ENCODE results near the gene NRG3.
"Not testable (repeated sequence)": the region's sequence is repeated elsewhere in the genome, so short reads cannot be mapped to it uniquely, and the experiment has no call there.

NRG3 gene

GRCh38 chr10:82949816-82950575 lies 1075.0 kb downstream of the NRG3 start:
- no peak for DNase-seq

DNA sequence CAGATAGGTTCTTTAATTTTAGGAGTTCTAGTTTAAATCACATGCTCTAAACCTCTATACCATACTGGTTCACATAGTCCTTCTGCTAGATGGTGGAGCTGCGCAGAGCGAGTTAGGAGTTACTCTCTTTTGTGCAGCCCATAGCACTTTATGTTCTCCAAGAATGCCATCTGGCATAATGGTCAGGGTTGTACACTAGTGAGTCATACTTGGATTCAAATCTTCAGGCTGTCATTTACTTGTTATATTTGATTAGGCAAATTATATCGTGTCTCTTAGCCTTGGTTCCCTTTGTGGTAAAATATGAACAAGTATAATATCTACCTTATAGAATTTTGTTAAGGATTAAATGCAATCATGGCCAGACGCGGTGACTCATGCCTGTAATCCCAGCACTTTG lies 1078.3 kb downstream of the NRG3 start:
- DNase-seq, result no peak

- DNase-seq, result no peak
These were observed 1078.9 kb downstream of the NRG3 start for GRCh38 chr10:82953909-82954308.

DNA sequence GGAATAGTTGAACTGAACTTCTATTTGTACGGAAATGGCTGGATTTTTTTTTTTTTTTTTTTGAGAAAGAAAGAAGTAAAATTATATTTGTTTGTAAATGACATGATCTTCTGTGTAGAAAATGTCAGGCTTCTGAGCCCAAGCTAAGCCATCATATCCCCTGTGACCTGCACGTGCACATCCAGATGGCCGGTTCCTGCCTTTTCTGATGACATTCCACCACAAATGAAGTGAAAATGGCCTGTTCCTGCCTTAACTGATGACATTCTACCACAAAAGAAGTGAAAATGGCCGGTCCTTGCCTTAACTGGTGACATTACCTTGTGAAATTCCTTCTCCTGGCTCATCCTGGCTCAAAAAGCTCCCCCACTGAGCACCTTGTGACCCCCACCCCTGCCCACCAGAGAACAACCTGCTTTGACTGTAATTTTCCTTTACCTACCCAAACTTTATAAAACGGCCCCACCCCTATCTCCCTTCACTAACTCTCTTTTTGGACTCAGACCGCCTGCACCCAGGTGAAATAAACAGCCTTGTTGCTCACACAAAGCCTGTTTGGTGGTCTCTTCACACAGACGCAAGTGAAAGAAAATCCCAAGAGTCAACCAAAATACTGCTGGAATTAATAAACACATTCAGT lies 1085.5 kb downstream of the NRG3 start:
- DNase-seq, result not testable (repeated sequence)

DNA sequence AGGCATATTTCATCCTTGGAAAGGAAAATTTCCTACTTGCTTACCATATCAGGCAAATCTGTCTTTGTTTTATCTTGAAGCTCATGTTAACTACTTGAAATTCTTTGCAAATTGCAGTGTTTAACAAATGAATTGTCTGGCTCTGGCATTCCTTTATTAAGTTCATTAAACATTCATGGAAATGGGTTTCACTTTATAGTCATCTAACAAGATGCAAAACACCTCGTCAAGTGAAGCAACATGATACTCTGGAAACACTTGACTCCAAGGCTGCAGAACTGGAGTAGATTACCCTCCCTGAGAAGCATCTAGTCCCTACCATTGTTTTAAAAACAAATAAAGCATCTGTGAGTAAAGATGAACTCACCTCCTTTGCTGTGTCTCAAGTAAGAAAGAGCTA lies 1086.9 kb downstream of the NRG3 start:
- no peak for DNase-seq

DNA sequence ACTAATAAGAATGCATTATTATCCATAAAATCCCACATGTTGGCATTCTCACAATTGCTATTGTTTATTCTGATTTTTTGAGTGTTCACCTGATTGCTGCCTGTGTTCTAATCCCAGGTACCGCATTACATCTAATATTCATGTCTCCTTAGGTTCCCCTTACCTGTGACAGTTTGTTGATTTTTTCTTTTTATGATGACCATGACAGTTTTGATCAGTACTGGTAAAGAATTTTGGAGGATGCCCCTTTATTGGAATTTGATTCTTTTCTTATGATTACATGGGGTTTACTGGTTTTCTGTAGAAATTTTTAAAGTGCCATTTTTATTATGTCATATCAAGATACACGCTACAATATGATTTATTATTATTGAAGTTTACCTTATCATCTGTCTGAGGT lies 1091.1 kb downstream of the NRG3 start:
- DNase-seq, result no peak

GRCh38 chr10:82968533-82968932 lies 1093.5 kb downstream of the NRG3 start:
- DNase-seq, result no peak

DNA sequence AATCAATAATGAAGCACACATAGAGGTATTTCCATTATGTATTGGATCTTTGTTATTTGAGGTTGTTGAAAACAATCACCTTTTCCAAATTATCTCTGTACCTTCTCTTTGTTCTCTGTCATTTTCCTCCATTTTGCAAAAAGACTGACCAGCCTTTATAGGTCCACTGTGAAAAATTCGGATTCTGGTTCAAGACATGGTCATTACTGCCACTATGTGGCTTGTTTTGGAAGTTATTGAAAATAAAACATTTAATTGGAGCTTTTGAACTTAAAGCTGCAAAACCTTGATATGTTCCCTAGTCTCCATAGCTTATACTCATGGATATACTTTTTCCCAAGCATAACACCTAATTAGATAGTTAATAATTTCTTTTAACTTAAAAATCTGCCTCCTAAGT lies 1094.4 kb downstream of the NRG3 start:
- DNase-seq, result no peak

GRCh38 chr10:82980321-82980720 lies 1105.3 kb downstream of the NRG3 start:
- no peak for DNase-seq

DNA sequence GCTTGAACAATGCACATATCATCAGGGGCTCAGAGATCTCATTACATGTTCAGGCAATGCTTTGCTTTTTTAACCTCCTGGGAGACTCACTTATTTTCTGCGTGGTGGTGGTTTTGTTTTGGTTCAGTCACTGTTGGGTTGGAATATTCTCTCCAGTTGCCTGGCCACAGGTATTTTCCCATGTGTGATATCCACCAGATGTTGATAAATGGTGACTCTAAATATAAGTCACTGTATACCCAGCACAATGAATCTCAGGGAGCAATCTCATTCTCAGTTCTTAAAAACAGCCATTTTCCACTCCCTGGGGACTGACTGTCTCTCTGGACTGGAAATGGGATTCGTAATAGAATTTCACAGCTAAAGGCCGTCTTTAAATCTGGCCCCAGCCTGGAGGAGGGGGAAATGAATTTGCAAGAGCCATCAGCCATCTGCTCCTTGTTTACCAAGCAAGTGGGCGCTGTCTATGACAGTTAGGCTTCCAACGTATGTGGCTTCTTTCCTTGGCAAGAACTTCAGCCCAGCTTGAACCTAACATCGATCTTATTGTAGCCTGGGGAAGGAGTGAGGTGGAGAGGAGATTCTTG lies 1106.2 kb downstream of the NRG3 start:
- DNase-seq, result no peak

- peak; percentile 6 for DNase-seq
These were observed 1107.2 kb downstream of the NRG3 start for GRCh38 chr10:82982110-82982608.

DNA sequence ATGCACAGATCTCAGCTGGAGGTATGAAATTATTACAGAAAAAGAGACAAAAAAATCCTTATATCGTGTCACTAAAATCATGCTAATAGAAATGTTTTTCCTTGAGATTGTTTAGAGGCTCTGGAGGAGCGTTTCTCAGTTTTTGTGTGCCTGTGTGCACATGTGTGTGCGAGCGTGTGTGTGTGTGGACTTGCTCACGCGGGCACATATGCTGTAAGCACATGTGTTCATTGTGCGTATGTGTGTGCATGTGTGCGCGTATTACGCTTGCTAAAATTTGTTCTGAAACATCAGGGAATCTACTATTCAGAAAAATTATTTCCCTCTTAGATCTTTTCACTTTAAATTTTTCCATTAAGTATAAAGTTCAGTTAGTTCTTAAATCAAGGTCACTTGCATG lies 1111.2 kb downstream of the NRG3 start:
- DNase-seq, result no peak

DNA sequence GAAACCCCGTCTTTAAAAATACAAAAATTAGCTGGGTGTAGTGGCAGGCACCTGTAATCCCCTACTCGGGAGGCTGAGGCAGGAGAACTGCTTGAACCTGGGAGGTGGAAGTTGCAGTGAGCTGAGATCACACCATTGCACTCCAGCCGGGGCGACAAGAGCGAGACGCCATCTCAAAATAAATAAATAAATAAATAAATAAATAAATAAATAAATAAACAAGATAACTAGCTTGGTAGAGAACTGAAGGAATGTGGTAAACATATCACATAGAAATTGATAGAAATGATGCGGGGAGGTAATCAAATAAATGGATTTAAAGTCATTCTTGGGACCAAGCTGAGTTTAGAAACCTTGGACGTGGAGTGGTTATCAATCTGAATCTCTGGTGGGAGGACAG lies 1131.5 kb downstream of the NRG3 start:
- not testable (repeated sequence) for DNase-seq

- DNase-seq, result no peak
These were observed 1132.5 kb downstream of the NRG3 start for GRCh38 chr10:83007510-83007909.

GRCh38 chr10:83012866-83013265 lies 1137.9 kb downstream of the NRG3 start:
- no peak for DNase-seq

DNA sequence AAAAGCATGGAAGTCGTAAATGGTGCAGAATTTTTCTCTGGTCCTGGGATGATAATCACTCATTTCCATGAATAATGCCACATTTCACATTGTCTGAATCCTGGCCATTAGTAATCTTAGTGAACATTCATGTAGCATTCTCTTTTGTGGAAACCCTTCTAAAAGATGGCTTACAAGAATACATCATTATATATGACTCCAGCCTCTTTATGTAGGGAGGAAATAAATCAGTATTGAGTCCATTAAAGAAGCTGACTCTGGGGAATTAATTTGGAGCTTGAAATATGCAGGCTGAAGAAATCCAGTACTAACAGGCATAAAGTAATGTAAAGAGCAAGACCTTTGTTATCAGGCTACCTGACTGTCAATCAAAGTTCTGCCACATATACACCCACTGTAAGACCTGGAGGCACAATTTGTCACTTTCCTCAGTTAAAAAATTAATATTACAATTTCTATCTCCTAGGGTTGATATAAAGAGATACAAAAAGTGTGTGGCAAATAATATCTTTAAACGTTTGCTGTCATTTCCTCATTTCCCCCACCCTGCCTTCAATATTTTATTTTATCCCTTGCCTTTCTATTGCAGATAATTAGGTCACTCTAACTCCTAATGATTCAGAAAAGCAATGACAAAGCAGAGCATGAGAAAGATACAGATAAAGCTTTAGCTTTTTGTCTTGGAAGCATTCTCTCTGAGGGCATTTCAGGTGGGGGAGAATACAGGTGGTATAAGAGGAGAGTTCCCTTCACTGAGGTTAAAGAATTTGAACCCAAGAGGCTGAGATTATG lies 1142.3 kb downstream of the NRG3 start:
- DNase-seq, result no peak

GRCh38 chr10:83023662-83024061 lies 1148.7 kb downstream of the NRG3 start:
- DNase-seq, result no peak
